OCI-LY1 (cell line): ENCODE measurements around the gene MCU.
"Not testable (repeated sequence)": the region's sequence is repeated elsewhere in the genome, so short reads cannot be mapped to it uniquely, and the experiment has no call there.

ENCODE experiments used
- CTCF ChIP-seq: fragments of 200-600 bp; sonication (generic), shearing (Covaris generic); IDR thresholded peaks from 2 replicates; pipeline ENCODE4 v1.5.1; 2017; ENCODE audit warnings: mild to moderate bottlenecking, antibody characterized with exemption, low read length, moderate library complexity, mixed read lengths
- EZH2 ChIP-seq: fragments of 200-600 bp; sonication (generic), shearing (Covaris generic); IDR thresholded peaks from 2 replicates; pipeline ENCODE4 v1.8.0; 2017; ENCODE audit warnings: borderline replicate concordance, mixed run types, mild to moderate bottlenecking, antibody characterized with exemption, low read length, moderate library complexity, mixed read lengths

GRCh38 chr10:72686430-72686829 lies 5.5 kb upstream of the MCU start:
- not testable (repeated sequence) for TF ChIP-seq CTCF, EZH2
